ENCODE results near the gene LAMA4.

GRCh38 chr6:112221981-112222852, 32.1 kb downstream of the LAMA4 start:
- TF ChIP-seq CTCF (IDR thresholded peaks at IDR 0.05) (no peak), ZFX (IDR thresholded peaks at IDR 0.05; ENCODE audit: borderline replicate concordance) (no peak)
